Ishikawa (cell line): ENCODE results near the gene OR4S1.
A peak's percentile ranks its signal among the peaks of the same experiment; 100 is the strongest.
"Not testable (repeated sequence)": the region's sequence is repeated elsewhere in the genome, so short reads cannot be mapped to it uniquely, and the experiment has no call there.

Experiments used
- CEBPB ChIP-seq: IDR thresholded peaks from 2 replicates; pipeline ENCODE4 v1.6.1; 2012
- CREB1 ChIP-seq: IDR thresholded peaks from 2 replicates; pipeline ENCODE4 v1.6.1; 2012; ENCODE audit warnings: low read depth
- EGR1 ChIP-seq: IDR thresholded peaks from 2 replicates; pipeline ENCODE4 v1.6.1; 2012
- EP300 ChIP-seq: IDR thresholded peaks from 2 replicates; pipeline ENCODE4 v1.6.1; 2012; ENCODE audit warnings: borderline replicate concordance
- FOXM1 ChIP-seq: IDR thresholded peaks from 2 replicates; pipeline ENCODE4 v1.6.1; 2012; ENCODE audit warnings: low read depth, borderline replicate concordance
- MAX ChIP-seq: IDR thresholded peaks from 2 replicates; pipeline ENCODE4 v1.6.1; 2012
- NFIC ChIP-seq: IDR thresholded peaks from 2 replicates; pipeline ENCODE4 v1.6.1; 2012
- RAD21 ChIP-seq: IDR thresholded peaks from 2 replicates; pipeline ENCODE4 v1.6.1; 2012; ENCODE audit warnings: low read depth
- REST ChIP-seq: IDR thresholded peaks from 2 replicates; pipeline ENCODE4 v1.6.1; 2012; ENCODE audit warnings: low read depth, mild to moderate bottlenecking
- TCF12 ChIP-seq: IDR thresholded peaks from 2 replicates; pipeline ENCODE4 v1.6.1; 2012; ENCODE audit warnings: low read depth
- TEAD4 ChIP-seq: IDR thresholded peaks from 2 replicates; pipeline ENCODE4 v1.6.1; 2012
- USF1 ChIP-seq: IDR thresholded peaks from 2 replicates; pipeline ENCODE4 v1.6.1; 2012
- YY1 ChIP-seq: IDR thresholded peaks from 2 replicates; pipeline ENCODE4 v1.6.1; 2012; ENCODE audit warnings: low read depth
- ZBTB7A ChIP-seq: IDR thresholded peaks from 2 replicates; pipeline ENCODE4 v1.6.1; 2012; ENCODE audit warnings: low read depth

The OR4S1 gene

GRCh38 chr11:48307760-48308386 is 1.9 kb downstream of the OR4S1 start:
- no peak for TF ChIP-seq EGR1
- no peak for TF ChIP-seq USF1
- TF ChIP-seq REST, result no peak
- no peak for TF ChIP-seq CREB1
- TF ChIP-seq CEBPB, result no peak
- TF ChIP-seq RAD21, result peak; percentile 89
- TF ChIP-seq TCF12, result no peak
- no peak for TF ChIP-seq MAX
- TF ChIP-seq TEAD4, result no peak

GRCh38 chr11:48324620-48325019 is 18.6 kb downstream of the OR4S1 start, which contains the start of gene OR4C3:
Gene OR4C3 (plus strand): TSS chr11:48324920. CDS start chr11:48325022, 102 bp downstream.
- TF ChIP-seq EGR1, TEAD4, FOXM1: not testable (repeated sequence)

GRCh38 chr11:48341466-48341865 is 35.4 kb downstream of the OR4S1 start:
- no peak for TF ChIP-seq USF1
- no peak for TF ChIP-seq ZBTB7A
- TF ChIP-seq EP300, result no peak
- no peak for TF ChIP-seq CREB1
- TF ChIP-seq TCF12, result no peak
- no peak for TF ChIP-seq REST

GRCh38 chr11:48354013-48354412 is 48.0 kb downstream of the OR4S1 start:
- TF ChIP-seq CREB1 (no peak), MAX (no peak), NFIC (no peak), ZBTB7A (no peak), YY1 (no peak)

- no peak for TF ChIP-seq MAX
- no peak for TF ChIP-seq EGR1
- no peak for TF ChIP-seq RAD21
- TF ChIP-seq CEBPB, result no peak
- TF ChIP-seq REST, result no peak
- no peak for TF ChIP-seq TCF12
- TF ChIP-seq ZBTB7A, result no peak
- TF ChIP-seq EP300, result no peak
- no peak for TF ChIP-seq TEAD4
- no peak for TF ChIP-seq YY1
- TF ChIP-seq NFIC, result no peak
Observed at GRCh38 chr11:48354677-48355076, 48.7 kb downstream of the OR4S1 start.
